GM19239 (cell line): ENCODE measurements around the gene E2F7.
A peak's percentile ranks its signal among the peaks of the same experiment; 100 is the strongest.
"Not testable (repeated sequence)": the region's sequence is repeated elsewhere in the genome, so short reads cannot be mapped to it uniquely, and the experiment has no call there.

Experiments
- DNase-seq: peaks from one replicate; pipeline ENCODE4 v3.0.0; 2011; ENCODE audit warnings: low spot score; ENCODE audit not compliant: insufficient read length
- FAIRE-seq: peaks from 2 replicates; lab custom pipeline; 2011; peaks lifted over from hg19 to GRCh38; lab: Jason Lieb, UNC

E2F7 gene, protein sequence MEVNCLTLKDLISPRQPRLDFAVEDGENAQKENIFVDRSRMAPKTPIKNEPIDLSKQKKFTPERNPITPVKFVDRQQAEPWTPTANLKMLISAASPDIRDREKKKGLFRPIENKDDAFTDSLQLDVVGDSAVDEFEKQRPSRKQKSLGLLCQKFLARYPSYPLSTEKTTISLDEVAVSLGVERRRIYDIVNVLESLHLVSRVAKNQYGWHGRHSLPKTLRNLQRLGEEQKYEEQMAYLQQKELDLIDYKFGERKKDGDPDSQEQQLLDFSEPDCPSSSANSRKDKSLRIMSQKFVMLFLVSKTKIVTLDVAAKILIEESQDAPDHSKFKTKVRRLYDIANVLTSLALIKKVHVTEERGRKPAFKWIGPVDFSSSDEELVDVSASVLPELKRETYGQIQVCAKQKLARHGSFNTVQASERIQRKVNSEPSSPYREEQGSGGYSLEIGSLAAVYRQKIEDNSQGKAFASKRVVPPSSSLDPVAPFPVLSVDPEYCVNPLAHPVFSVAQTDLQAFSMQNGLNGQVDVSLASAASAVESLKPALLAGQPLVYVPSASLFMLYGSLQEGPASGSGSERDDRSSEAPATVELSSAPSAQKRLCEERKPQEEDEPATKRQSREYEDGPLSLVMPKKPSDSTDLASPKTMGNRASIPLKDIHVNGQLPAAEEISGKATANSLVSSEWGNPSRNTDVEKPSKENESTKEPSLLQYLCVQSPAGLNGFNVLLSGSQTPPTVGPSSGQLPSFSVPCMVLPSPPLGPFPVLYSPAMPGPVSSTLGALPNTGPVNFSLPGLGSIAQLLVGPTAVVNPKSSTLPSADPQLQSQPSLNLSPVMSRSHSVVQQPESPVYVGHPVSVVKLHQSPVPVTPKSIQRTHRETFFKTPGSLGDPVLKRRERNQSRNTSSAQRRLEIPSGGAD

DNA sequence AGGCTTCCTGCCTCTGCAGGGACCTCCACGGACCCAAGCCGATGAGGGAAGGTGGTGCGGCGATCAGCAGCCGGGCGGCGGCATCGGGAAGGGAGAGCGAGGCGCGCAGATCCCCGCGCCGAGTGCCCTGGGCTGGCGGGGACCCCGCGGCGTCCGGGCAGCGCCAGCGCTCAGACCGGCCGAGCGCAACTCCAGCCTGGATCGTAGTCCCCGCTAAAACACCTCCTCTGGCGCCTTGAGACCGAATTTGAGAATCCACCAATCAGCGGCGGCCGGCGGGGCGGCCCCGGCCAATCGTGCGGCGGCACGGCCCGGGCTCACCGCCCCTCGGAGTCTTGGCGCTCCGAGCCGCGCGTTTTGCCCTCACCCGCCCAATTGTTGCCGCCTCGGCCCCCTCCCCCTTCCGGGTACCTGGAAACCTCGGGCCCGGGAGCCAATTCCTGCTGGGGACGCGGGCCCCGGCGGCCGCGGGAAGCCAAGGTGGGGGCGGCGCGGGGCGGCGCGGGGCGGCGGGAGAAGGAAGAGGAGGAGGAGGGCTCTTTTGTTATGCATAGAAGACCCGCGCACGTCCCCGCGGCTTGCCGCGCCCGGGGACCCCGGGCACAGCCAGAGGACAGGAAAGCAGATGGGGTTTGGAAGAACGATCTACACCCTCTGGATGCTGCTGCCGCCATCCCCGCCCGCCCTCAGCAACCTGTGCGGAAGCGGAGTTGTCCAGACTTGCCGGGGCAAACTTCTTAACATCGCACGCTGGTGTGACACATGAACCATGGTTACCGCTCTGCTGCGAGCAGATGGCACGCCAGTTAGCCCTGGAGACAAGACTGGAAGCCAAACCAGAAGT, at the start of gene E2F7:
E2F7 (minus strand) TSS at position 209 of the 844 bp plus-strand sequence. CDS start 934 bp downstream, outside the sequence.
- DNase-seq = peak; percentile 75
- FAIRE-seq = peak; percentile 79

DNA sequence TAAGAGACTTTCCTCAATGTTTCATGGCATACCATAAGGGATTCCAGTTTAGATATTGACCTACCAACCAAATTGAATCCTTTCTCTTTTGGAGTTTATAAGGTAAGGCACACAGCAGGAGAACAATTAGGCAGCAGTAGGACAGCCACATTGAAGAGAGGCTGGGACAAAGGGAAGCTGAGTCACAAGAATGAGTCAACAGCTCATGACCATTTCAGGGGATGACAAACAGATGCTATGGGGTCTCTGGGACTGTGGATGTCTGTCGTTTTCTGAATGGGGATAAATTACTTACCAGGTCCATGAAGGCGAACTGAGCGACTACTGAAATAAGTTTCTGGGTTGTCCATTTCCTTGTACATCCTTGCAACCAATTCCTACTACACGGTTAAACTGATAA, 48.6 kb upstream of the E2F7 start:
- no peak for DNase-seq
- FAIRE-seq = no peak

DNA sequence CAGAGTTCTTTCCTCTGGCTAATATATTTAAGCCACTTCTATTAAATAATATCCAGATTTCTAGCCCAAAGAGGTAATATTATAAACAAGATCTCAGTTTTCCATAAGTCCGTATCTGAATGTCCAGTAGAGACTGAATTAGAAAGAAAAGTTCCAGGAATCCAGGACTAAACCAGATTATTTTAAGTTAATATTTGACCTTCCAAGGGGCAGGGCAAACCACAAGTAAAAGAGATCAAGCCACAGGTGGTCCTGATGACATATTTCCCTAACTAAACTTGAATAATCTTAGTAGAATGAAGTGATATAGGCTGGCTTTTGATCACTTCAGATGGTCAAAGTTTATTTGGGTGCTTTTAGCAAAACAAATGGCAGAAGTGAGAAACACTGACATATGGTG, 43.3 kb upstream of the E2F7 start:
- no peak for DNase-seq
- FAIRE-seq = no peak

DNA sequence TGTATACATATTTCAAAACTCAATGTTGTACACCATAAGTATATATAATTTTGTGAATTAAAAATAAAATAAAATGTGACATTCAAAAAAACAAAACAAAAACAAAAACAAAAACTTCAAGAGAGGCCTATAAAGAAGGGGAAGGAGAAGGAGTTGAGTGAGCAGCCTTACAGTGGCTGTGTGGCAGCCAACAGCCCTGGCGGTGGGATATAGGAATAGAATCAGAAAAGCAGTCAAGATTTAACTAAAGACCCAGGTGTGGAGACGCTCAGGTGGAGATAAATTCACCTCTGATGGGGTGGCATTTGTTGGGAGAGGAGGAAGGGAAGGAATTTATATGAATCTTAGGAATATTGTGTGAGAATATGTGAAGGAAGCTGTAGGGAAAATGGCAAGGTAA, 41.8 kb upstream of the E2F7 start:
- FAIRE-seq (no peak), DNase-seq (no peak)

DNA sequence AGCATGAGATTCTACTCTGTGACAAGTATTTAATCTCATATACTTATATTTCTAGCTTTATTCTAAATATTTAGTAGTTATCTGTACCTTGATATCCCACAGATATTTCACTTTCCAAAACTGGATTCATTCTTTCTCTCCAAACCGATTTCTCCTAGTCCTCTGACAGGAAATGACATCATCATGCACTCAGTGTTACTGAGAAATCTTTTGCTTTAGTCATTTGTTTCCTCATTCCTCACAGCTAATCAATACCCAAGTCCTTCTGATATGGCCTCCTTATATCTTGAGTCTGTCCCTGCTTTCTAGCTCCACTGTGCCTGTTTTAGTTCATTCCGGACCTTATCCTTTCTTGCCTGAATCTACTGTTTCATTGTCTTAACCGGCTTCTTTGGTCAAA, 39.4 kb upstream of the E2F7 start:
- FAIRE-seq = no peak
- DNase-seq = no peak

DNA sequence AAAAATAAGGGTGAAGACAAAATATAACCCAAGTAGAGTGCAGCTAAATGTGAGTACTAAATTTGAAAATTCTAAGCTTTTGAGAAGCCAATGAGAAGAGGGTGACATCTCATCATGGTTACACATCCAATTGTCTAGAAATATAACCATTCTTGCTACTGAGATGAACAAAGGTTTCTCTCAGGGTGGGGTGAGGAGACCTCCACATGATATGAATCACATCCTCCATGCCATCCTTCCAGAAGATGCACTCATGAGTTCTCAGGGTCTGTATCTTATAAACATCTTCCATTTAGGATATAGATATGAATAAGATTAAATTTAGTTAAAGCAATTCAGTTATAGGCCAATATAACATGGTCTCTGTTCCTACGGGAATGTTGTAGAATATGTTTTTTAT, 38.9 kb upstream of the E2F7 start:
- no peak for FAIRE-seq
- no peak for DNase-seq

DNA sequence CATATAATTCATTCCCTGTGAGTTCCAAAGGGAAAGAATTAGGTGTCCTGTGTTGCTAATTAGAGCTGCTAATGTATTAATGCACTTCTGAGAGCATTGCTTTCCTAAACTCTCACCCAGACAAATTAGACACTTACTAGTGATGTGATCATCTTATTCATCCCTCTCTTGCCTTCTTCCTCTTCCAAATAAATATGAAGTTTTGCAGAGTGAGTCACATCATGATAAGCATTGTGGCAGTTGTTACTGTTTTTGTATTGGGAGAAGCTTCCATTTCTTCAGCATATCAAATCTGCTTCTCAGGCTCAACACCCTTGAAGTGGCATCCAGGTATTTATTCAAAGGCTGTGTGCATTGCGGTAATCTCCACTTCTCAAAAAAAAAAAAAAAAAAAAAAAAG, 37.3 kb upstream of the E2F7 start:
- DNase-seq = no peak
- no peak for FAIRE-seq

DNA sequence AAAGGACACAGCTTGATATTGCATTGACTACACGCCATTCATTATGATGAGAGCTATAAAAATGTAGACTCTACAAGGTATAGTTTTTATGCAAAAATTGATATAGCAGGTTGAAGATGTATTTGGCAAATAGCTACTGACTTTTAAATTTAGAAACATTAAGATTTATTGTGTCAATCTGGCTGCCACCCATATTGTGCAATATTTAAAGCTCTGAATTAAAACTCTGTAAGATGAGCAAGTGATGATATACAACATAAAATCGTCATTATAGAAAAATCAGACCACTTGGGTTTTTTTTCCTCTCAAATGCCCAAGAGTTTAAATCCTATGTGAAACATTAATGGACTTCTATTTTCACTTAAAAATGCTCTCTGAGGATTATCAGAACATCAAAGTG, 36.8 kb upstream of the E2F7 start:
- DNase-seq (no peak), FAIRE-seq (no peak)

DNA sequence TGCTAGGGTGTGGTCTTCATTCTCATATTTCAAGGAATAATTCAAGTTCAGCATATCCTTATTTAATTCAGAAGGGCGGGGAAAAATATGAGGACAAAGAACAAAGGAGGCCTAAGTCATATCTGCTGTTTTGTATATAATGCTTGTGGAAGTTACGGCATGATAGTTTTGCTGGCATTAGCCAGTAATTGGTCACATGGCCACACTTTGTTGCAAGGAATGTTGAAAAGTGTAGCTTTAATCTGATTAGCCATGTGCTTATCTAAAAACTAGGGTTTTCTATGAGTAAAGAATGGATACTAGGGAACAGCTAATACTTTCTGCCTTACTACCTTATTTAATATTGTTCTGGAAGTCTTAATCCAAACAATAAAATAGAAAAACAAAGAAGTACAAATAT, 34.4 kb upstream of the E2F7 start:
- DNase-seq (no peak), FAIRE-seq (no peak)

DNA sequence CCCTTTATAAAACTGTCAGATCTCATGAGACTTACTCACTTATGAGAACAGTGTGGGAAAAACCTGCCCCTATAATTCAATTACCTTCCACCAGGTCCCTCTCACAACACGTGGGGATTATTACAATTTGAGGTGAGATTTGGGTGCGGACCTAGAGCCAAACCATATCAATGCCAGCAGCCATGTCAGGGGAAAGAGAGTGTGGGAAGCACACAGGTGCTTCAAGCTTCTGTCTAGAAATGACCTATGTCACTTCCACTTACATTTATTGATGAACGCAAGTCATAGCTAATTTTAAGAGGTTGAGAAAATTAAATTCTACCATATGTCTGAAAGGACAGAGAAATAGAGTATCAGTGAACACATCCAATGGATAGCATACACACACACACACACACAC, 32.5 kb upstream of the E2F7 start:
- no peak for DNase-seq
- FAIRE-seq = no peak

DNA sequence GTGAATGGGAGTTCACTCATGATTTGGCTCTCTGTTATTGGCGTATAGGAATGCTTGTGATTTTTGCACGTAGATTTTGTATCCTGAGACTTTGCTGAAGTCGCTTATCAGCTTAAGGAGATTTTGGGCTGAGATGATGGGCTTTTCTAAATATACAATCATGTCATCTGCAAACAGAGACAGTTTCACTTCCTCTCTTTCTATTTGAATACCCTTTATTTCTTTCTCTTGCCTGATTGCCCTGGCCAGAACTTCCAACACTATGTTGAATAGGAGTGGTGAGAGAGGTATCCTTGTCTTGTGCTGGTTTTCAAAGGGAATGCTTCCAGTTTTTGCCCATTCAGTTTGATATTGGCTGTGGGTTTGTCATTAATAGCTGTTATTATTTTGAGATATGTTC, 26.9 kb upstream of the E2F7 start:
- not testable (repeated sequence) for DNase-seq, FAIRE-seq

DNA sequence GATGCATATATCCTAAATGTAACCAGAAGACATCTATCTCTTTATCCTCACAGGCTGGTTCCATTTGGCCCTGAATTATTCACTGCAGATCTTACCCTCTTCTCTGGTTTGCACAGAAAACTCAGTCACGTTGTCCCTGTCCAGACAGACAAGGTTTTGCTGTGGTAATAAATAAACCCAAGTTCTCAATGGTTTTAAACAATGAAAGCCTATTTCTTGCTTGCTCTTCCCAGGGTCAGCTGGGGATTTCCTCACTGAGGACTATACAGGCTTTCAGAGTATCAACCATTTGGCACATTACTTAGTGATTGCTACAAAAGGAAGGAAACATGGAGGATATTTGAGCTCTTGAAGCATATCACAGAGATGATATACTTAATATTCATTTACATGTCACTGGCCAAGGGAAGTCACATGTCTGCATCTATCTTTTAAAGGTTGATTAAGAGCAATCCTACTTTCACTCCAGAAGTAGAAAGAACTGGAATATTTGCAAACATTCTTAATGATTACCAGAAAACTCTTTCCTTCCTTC, 24.4 kb upstream of the E2F7 start:
- DNase-seq = no peak
- FAIRE-seq = no peak

DNA sequence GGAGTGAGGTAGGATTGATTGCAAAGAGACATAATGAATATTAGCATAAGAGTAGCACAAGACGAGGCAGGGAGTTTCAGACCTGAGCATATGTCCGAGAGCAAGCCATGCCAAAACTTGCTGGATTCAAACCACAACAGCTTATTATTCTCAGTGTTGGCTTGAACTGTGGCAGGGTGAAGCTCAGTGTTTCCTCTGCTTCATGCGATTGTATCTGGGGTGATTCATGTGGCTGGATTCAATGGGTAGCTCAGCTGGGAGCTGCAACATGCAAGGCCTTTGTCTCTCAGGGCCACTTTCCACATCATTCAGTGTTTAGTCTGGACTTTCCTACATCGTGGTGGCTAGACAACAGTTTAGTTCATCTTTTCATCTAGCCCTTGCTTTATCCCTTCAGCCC, 22.1 kb upstream of the E2F7 start:
- no peak for FAIRE-seq

DNA sequence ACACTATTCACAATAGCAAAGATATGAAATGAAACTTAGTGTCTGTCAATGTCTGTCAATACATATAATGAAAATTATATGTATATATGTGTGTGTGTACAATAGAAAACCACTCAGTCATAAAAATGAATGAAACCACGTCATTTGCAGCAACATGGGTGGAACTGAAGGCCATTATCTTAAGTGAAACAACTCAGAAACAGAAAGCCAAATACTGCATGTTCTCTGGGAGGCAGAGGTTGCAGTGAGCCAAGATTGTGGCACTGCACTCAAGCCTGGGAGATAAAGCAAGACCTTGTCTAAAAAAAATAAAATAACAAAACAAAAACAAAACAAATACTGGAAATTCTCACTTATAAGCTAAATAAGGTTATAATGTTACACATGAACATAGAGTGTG, 16.7 kb upstream of the E2F7 start:
- FAIRE-seq (no peak), DNase-seq (no peak)

More for the DNA sequence above, 22.1 kb upstream of the E2F7 start:
- no peak for DNase-seq

DNA sequence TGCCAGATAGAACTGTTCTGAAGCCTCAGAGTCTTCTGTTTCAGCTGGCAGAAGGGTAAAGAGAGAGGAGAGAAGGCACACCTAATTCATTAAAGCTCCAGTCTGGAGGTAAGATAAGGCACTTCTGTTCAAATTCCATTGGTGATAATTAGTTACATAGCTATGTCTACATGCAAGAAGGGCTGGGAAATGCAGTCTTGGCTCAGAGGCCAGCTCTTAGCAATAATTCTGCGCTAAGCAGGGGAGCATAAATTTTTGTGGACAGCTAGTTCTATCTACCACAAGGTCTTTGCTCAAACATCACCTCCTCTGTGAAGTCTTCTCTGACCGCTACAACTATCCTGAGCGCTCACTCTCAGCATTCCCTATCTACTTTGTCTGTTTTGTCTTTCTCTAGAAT, 14.3 kb upstream of the E2F7 start:
- DNase-seq = no peak
- no peak for FAIRE-seq

DNA sequence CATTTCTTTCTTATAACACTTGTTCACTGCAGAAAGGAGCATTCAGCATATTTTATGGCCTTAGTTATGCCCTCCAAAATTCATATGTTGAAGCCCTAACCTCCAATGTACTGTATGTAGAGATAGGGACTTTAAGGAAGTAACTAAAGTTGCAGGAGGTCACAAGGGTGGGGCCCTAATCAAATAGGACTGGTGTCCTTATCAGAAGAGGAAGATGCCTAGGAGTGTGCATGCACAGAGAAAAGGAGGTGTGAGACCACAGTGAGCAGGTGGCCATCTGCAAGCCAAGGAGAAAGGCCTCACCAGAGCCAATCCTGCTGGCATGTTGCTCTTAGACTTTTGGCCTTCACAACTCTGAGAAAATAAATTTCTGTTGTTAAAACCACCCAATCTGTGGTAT, 12.9 kb upstream of the E2F7 start:
- no peak for FAIRE-seq
- no peak for DNase-seq

DNA sequence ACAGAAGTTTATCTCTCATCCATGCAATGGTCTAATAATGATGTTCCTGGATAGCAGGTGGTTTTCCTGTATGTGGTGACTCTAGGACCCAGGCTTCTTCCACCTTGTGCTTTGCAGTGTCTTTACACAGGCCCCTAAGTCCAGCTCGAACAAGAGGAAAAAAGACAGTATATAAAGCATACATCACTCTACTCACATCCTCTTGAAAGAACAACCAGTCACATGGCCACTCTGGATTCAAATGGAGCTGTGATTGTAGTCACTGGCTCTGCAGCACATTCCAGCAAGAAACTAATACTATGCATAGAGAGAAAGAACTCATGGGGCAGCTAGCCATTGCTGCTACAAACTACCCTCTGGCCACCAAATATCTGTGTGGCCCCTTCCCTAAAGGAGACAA, 11.5 kb upstream of the E2F7 start:
- DNase-seq = no peak
- no peak for FAIRE-seq

DNA sequence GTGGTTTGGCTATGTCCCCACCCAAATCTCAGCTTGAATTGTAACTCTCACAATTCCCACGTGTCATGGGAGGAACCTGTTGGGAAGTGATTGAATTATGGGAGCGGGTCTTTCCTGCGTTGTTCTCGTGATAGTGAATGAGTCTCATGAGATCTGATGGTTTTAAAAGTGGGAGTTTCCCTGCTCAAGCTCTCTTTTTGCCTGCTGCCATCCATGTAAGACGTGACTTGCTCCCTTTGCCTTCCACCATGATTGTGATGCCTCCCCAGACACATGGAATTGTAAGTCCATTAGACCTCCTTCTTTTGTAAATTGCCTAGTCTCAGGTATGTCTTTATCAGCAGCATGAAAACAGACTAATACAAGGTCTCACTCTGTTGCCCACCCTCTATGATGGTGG, 8.5 kb upstream of the E2F7 start:
- FAIRE-seq, DNase-seq: not testable (repeated sequence)

DNA sequence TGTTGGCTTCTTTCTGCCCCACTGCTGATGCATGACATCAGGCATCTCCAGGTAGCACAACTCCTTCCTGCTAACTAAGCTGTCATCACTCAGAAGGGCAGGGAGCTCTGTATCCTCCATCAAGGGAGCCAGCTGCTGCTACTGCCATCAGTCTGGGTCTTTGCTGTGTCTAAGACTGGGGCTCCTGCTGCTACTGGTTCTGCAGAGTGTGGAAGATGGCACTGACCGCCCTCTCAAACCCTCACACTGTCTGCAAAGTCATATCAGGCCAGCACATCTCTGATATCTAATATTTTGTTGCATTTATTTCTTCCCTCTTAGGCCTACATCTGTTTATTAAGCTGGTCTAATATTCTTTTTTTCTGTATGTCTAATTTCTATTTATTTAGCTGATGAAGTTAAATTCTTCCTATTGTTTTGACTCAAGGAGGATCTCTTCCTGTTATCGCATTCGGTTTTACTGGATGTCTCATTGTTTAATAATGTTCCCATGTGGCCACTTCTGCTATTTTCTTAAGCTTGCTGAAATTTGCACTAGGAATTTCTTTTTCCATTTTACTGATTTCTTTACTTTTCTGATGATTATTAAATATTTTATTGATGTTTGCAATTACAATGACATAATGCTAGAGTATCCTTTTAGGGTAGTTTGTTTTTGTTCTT, 7.6 kb upstream of the E2F7 start:
- no peak for DNase-seq
- peak; percentile 37 for FAIRE-seq
